GM23248 (cell line): ENCODE data around the gene WDR18.

Experiments
- EZH2 ChIP-seq: fragments of 200-600 bp; sonication (generic); IDR thresholded peaks from 2 replicates; pipeline ENCODE4 v1.6.1; 2018; ENCODE audit warnings: antibody characterized with exemption, mild to moderate bottlenecking; ENCODE audit not compliant: insufficient read depth, poor library complexity, severe bottlenecking
- EZH2phosphoT487 ChIP-seq: fragments of 200-600 bp; sonication (generic); IDR thresholded peaks from 2 replicates; pipeline ENCODE4 v1.6.1; 2018; ENCODE audit warnings: antibody characterized with exemption, moderate library complexity, mild to moderate bottlenecking, low read depth; ENCODE audit not compliant: insufficient read depth

- TF ChIP-seq EZH2 (no peak), EZH2phosphoT487 (no peak)
Observed at GRCh38 chr19:1015782-1016646, 31.9 kb downstream of the WDR18 start.
